HG03439 (cell line): Measurements from ENCODE around the gene PAQR4.

Experiments used
- ATAC-seq: cut with Tn5 transposase; IDR thresholded peaks from one replicate; pipeline ENCODE4 v1.9.1; 2021; ENCODE audit warnings: mild to moderate bottlenecking, moderate library complexity; ENCODE audit not compliant: unreplicated experiment

The PAQR4 gene

DNA sequence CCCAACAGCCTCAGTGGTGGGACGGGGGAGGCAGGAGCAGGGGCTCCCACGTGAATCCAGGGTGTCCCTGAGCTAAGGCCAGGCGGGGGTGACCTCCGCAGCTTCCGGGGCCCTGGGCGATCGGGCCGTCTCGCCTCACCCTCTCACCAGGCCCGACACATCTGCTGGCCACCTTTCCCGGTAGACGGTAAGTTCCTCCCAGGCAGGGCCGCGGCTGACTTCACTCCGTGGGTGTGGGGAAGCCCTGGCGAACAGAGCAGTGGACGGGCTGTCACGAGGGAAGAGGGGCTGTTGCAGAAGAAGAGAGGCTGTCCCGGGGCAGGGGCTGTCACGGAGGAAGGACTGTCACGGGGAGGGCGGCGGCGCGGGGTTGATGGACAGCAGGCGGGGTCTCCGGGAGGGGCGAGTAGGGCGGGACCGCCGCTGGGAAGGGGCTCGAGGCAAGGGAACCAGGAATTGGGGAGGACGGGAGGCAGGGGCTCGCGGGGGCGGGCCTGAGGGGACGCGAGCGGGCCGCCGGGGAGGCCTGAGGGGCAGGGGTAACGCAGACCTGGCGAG is 10.6 kb downstream of the PAQR4 start:
- ATAC-seq = no peak

DNA sequence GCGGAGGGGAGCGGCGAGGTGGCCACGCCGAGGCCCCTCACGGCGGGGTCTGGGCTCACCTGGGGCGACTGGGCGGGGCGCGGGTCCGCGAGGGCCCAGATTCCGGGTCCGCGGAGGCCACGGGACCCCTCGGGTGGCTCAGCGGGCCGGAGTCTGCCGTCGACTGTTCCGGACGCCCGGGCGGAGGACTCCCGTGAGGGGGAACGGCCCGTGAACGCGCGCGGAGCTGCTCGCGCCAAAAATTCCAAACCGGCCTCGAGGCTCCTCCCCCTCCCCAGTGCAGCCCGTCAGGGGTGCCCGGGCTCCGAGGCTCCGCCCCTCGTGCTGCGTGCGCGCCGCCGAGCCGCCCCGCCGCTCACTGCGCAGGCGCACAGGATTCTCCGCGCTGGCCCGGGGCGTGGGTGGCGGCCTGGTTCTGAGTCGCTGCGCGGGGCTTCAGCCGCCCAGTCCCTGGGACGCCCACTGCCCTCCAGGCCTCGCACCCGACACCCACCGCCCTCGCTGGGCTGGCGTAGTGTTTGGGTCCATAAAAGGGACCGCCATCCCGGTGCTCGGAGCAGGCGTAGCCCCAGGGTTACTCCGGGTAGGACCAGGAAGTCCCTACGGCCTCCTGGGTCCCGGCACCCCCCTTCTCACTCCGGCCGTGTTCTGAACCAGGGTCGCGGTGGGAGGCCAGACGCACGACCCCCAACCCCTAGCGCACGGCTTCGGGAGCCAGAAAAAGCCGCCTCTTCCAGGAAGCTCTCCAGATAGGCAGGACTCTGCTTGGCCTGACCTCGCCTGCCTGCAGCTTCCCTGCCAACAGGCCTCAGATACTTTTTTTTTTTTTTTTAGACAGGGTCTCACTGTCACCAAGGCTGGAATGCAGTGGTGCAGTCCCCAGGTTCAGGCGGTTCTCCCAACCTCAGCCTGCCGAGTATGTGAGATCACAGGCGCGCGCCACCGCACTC is 11.4 kb downstream of the PAQR4 start, which contains the start of gene PKMYT1:
Gene PKMYT1 (minus strand): TSS at position 220 of the 950 bp plus-strand sequence. CDS start 789 bp downstream, outside the sequence.
- ATAC-seq = peak; percentile 50

DNA sequence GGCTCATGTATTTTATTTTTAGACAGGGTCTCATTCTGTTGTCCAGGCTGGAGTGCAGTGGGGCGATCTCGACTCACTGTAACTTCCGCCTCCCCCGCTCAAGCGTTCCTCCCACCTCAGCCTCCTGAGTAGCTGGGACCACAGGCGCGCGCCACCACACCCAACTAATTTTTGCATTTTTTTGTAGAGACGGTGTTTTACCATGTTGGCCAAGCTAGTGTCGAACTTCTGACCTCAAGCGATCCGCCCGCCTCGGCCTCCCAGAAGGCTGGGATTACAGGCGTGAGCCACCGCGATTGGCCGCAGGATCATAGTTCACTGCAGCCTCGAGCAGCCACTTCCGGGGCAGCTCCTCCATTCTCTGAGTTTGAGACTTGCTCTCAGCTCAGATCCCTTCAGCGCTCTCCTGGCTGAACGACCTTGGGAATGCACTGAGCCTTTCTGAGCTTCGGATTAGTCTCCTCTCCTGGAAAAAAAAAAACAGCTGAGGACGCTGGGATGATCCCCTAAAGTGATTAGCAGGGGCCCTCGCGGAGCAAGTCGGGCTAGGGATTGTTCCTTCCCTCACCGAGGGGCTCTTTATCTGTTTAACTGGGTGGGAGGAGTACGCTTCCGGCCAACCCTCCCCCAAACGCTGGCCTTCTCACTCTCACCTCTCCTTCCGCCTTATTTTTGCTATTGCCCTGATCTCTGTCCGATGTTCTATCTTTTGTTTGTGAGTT is 12.2 kb downstream of the PAQR4 start:
- ATAC-seq = no peak

DNA sequence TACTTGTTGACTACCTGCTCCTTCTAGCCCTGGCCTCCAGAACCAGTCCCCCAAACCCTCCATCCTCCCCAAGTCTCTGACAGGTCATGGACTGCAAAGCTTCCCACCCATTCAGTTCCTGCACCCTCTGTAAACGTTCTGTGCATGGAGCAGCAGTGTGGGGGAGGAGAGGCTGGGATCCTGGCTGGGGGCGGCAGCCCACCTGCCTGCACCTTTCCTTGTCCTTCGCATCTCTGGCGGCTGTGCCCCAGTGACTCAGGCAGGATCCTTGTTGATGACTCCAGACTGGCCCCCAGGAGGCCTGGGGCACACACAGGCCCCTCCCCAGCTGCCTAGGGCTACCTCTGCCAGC is 12.7 kb downstream of the PAQR4 start:
- no peak for ATAC-seq

DNA sequence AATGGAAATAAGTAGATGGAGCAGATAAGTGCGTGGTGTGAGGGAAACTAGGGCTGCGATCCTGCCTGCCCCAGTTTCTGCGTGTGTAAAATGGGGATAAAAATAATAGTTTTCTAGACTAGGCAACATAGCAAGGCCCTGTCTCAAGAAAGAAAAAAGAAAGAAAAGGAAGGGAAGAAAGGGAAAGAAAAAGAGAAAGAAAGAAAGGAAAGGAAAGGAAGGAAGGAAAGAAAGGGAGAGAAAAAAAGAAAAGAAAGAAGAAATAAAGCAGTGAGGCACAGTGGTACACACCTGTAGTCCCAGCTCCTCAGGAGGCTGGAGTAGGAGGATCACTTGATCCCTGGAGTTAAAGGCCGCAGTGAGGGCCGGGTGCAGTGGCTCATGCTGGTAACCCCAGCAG is 13.3 kb downstream of the PAQR4 start:
- ATAC-seq = no peak

DNA sequence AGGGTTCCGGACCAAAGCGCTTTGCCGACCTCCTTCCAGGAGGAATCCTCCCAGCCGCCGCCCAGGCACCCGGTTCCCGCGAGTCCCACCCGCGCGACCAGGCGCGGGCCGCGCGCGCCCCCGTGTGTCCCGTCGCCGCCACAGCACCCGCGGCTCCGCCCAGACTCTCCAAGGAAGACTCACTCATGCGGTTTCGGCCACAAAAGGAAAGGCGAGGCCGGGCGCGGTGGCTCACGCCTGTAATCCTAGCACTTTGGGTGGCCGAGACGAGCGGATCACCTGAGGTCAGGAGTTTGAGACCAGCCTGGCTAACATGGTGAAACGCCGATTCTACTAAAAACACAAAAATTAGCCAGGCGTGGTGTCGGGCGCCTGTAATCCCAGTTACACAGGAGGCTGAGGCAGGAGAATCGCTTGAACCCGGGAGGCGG is 14.6 kb downstream of the PAQR4 start:
- ATAC-seq = peak; percentile 42

DNA sequence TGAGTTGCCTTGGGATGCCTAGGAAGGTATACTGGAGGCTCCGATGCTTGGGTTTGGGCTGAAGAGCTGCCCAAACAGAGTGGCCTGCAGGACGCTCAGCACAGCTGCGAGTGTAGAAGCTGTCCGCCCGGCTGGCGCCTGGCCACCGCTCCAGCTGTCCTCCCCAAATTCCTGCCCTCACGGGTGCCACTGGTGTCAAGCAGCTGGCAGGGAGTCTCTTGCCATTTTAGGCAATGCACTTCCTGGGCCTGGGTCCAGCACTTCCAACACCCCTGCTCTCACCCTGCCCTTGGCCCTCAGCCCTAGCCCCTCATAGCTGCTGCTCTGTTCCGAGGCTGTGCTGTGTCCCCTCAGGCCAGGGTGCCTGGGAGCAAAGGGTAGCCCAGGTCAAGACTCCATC is 16.3 kb downstream of the PAQR4 start:
- no peak for ATAC-seq

DNA sequence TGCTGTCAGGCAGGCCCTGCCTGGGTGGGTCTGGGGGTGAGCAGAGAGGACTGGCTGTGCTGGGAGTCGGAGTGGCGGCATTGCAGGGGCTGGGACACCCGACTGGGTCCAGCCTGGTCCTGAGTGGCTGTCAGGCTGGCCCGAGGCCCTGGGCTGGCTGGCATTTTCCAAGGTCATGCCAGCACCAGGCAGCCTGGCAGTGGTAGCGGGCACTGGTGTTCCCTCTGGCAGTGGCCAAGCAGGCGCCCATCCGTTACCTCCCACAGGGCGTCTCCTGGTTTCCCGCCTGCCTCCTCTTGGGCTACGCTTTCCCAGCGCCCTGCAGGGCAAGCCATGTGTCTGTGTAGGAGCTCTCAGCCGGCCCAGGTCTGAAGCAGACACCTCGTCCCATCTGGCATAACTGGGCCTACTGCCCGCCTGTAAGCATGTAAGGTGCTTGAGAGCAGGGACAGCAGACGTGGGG is 16.8 kb downstream of the PAQR4 start:
- no peak for ATAC-seq

DNA sequence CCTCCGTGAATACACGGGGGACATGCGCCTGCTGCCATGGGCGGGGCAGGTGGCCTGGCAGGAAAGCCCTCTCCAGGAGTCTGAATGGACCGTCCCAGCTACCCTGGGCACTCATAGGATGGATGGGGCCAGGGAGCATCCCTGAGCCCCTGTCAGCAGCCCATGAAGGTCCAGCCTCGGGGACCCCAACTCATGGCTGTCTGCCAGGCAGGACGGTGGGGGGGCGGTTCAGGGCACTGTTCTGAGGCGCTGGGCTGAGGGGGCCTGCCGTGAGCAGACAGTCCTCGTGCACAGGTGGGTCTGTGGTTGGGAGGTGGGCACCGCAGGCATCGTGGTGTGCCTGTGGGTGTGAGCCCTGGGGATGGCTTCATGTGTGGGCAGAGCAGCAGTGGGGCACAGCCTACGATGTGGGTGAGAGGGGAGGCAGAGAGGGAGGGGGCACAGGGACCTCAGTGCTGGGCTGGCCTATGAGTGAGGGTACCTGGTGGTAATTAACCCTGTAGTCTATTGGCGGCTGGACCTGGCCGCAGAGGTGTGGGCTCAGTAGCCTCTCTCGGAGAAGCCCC is 17.6 kb downstream of the PAQR4 start:
- no peak for ATAC-seq

DNA sequence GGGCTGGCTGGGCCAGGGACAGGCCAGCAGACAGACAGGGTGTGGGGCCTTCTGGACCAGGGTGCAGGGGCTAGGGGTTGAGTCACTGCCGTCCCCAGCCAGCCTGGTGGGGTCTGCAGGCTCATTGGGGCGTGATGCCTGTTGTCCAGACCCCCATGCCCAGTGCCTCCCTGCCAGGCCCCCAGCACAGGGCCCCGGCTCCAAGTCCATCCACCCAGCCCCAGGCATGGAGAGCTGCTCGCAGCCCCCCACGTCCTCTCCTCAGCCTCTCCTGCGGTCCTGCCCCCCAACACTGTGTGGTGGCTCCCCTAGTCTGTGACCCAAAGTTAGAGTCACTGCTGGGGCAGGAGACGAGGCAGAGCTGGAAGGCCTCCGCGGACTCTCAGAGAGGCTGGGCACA is 18.1 kb downstream of the PAQR4 start:
- ATAC-seq = no peak

DNA sequence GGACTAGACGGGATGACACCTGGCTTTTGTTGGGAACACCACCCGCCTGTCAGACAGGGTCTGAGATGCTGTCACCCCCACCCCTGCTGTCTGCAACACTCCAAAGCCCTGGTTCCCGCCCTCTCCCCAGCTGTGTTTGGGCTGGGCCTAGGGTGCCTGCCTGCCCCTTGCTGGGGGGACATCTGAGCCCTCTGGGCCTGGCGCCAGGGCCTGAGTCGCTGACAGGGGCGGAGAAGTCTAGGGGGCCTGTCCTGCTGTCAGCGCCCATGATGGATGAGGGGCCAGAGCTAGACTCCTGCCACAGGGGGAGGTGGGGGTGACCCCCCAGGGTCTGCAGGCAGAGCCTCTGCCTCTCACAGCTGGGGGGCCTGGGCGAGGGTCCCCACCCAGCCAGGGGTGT is 18.7 kb downstream of the PAQR4 start:
- ATAC-seq = no peak

DNA sequence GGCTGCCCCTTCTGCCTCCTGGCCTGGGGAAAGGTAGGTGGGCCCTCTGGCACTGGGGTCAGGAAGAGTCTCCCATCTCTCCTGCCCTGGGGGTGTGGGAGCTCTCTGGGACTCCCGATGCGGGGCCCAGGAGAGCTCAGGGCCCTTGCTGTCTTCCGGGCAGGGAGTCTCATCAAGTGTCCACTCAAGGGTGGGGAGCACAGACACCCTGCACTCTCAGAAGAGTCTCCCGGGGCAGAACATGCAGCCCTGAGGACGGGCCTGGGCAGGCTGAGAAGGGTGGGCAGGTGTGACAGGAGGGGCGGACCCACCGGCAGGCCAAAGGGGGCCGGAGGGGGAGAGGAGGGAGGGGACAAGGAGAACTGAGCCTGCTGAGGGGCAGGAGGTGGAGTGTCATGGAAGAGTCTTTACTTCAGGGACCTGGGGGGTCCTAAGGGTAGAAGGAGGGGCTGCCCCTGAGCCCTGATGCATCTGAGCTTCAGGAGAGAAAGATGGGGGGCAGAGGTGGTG is 19.5 kb downstream of the PAQR4 start:
- ATAC-seq = no peak

DNA sequence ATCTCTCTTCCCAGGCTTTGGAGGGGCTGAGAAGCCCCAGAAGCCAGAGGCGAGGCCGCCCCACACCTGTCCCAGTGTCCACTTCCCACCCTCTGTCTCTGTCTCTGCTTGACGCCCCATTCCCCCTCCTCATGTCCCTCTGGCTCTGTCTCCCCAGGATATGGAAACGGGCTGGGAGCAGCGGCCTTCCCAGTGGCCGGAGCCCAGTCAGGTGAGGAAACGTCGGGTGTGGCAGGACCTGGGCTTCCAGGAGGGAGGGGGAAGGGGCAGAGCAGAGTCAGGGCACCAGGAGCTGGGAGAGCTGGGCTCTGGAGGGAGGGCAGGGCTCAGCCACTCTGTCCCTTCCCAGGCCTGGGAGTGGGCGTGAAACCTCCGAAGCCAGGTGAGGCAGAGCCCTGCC is 21.7 kb downstream of the PAQR4 start:
- ATAC-seq = no peak

DNA sequence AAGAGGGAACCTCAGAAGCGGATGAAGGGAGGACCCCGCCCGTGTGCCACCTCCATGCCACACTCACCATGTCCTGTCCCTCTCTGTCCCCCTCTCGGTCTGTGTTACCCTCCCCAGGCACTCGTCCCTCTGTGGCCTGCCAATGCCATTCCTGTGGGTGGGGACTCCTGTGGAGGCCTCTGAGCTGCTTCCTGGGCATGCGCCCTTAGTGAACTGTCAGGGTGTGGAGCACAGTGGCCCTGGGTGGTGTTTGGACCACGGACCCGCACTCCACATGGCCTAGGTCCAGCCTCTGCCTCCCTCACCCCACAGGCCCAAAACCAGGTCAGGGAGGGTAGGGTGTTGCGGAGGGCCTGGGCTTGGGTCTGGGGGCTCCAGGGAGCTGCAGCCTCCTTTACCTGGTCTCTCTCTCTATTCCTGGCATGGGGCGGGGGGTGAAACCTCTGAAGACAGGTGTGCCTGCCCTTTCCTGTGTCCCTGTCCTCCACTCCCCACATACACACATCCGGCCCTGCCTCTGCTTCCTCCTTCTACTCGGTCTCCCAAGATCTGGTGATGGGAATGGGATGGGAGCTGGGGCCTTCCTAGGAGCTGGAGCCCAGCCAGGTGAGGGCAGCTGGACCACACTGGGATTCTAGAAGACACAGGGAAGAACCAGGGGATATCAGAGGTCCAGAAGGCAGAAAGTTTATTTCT is 22.6 kb downstream of the PAQR4 start:
- no peak for ATAC-seq

DNA sequence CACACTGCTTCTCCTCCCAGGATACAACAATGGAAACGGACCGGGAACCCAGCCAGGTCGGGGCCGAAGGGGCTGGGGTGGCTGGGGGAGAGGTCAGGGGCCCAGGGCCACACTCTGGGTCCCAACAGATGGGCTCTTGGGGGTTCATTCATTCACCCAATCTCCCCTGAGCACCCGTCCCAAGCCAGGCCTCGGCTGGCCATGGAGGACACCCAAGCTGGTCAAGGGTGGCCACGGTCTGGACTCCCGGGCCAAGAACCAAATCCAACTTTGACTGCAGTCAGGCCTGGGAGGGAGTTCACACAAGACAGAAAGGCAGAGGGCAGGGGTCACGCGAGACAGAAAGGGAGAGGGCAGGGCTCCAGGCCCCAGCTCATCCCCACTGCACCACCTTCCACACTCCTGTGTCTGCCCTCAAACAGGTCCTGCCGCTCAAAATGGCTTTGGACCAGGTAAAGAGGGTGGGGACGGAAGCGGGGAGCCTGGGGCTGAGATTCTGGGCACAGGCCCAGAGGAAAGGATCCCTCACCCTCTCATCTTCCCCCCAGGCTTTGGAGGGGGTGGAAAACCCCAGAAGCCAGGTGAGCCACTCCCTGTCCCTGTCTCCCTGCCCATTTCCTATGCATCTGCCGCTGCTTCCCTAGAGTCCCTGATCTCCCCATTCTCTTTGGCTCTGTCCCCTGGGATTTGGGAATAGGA is 23.4 kb downstream of the PAQR4 start:
- ATAC-seq = no peak

DNA sequence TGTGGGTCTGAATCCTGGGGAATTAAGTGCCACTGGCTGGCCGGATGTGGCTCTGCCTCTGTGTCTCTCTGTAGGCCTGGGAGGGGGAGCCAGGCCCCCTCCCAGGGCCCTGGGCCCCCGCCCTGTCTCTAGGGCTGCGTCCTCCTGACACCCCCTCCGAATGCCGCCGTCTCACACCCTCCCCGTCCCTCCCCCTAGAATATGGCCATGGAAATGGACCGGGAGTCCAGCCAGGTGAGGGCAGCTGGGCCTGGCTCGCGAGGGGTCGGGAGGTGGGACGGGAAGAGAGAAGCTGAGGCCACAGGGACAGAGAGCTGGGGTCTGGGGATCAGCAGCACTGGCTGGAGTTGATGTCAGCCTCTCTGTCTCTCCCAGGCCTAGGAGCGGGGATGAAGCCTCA is 27.1 kb downstream of the PAQR4 start:
- ATAC-seq = no peak

DNA sequence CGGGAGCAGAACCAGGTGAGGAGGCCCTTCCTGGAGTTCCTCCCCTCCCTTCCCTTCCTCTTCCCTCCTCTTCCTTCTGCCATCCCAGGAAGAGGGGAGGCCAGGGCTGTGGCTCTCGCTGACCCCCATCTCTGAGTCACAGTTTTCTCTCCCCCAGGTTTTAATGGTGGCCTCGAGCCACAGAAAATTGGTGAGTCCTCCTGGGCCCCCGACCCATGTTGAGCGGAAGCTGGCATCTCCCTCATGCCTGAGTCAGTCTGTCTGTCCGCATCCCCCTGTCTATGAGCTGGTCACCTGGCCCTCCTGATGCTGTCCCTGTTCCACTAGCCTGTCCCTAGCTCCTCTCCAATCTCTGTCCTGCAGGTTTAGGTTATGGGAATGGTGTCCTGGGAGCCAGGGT is 30.8 kb downstream of the PAQR4 start:
- ATAC-seq = no peak

DNA sequence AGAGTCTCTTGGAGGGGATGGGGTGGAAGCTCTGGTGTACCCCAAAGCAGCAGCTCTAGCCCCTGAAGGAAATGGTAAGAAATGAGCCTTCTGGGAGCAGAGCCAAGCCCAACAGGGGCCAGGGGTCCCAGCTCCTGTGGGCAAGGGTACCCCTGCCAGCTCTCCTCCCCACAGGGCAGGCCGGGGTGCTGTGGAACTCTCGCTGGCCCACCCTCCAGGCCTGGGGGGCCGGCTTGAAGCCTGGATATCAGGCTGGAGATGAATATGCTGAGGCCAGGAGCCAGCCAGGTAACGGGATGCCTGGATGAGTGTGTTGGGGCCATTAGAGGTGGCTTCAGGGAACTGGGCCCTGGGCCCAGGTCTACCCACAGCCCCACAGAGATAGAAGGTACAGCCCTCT is 31.4 kb downstream of the PAQR4 start:
- no peak for ATAC-seq

DNA sequence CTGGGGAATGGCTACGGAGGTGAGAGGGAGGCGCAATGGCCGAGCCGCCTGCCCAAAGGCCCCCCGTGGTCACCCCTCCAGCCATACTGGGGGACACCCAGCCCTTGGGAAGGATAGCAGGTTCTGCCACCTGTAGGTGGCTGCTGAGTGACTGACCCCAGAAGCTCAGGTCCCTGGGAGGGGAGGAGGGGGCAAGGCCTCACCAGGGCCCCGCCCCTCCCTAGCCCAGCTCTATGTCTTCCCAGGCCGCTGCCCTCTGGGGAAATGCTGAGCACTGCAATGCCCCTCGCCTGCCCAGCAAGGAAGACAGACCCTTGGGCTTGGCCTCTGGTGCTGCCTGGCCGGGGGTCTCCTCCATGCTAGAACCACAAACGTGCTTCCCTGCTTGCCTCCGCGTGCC is 32.2 kb downstream of the PAQR4 start:
- no peak for ATAC-seq
